Measurements from ENCODE around the gene NSUN7. TPM values are rescaled to one million over a fixed set of nuclear protein-coding genes. Genes with fewer than 3 reads are reported as not detected.
"Not testable (repeated sequence)": the region's sequence is repeated elsewhere in the genome, so short reads cannot be mapped to it uniquely, and the experiment has no call there.

Gene NSUN7
- 1 to 10 TPM in 6 of 10 donors, under 1 TPM in 4; 0.52 to 2.0 (median 1.2) TPM for polyA plus RNA-seq (ENCODE audit: insufficient read length in 10 of 10)
- long read RNA-seq, donor 1: 0 reads
- long read RNA-seq, donor 2: 0 reads
- long read RNA-seq, donor 3: 0 reads
- long read RNA-seq, donor 4, partial matches to known transcripts: 0 of 1 reads
- long read RNA-seq, donor 4, other reads (novel, unspliced or antisense): 0 of 1 reads
- long read RNA-seq, donor 5: 0 reads
- long read RNA-seq, donor 6: 0 reads
- long read RNA-seq, donor 7: 0 reads
- long read RNA-seq, donor 8: 0 reads
- long read RNA-seq, donor 9: 0 reads

- peak; percentile 11 to 80 (median 39) for DNase-seq
These were observed at the start of gene NSUN7 for GRCh38 chr4:40749717-40750460. TSS of gene NSUN7 (plus strand) at chr4:40749955. CDS start at chr4:40750694, 739 bp downstream.

GRCh38 chr4:40702137-40702799 is 47.5 kb upstream of the NSUN7 start:
- no peak for DNase-seq

GRCh38 chr4:40702800-40703151 is 47.0 kb upstream of the NSUN7 start:
- no peak for DNase-seq

- no peak for DNase-seq
These were observed 45.7 kb upstream of the NSUN7 start for GRCh38 chr4:40704073-40704472.

GRCh38 chr4:40710484-40711254 is 39.1 kb upstream of the NSUN7 start:
- DNase-seq: peak in 1 of 3 donors; percentile 40

GRCh38 chr4:40713001-40713400 is 36.8 kb upstream of the NSUN7 start:
- not testable (repeated sequence) for DNase-seq

GRCh38 chr4:40713798-40714197 is 36.0 kb upstream of the NSUN7 start:
- DNase-seq: no peak

GRCh38 chr4:40718586-40718985 is 31.2 kb upstream of the NSUN7 start:
- DNase-seq: no peak

GRCh38 chr4:40719008-40719623 is 30.6 kb upstream of the NSUN7 start:
- peak in 1 of 3 donors; percentile 36 for DNase-seq

GRCh38 chr4:40720351-40720750 is 29.4 kb upstream of the NSUN7 start:
- DNase-seq: no peak

- DNase-seq: no peak
These were observed 28.8 kb upstream of the NSUN7 start for GRCh38 chr4:40720916-40721315.

- DNase-seq: no peak
These were observed 28.0 kb upstream of the NSUN7 start for GRCh38 chr4:40721730-40722171.

- DNase-seq: peak in 1 of 3 donors; percentile 31
These were observed 27.1 kb upstream of the NSUN7 start for GRCh38 chr4:40722576-40723161.

GRCh38 chr4:40723728-40724127 is 26.0 kb upstream of the NSUN7 start:
- DNase-seq: peak in 1 of 3 donors; percentile 6

- no peak for DNase-seq
These were observed 21.4 kb upstream of the NSUN7 start for GRCh38 chr4:40728333-40728732.

GRCh38 chr4:40729555-40729954 is 20.2 kb upstream of the NSUN7 start:
- DNase-seq: no peak

GRCh38 chr4:40730091-40730679 is 19.6 kb upstream of the NSUN7 start:
- DNase-seq: no peak

GRCh38 chr4:40731361-40731760 is 18.4 kb upstream of the NSUN7 start:
- DNase-seq: no peak

- DNase-seq: peak in 2 of 3 donors; percentile 18 to 53
These were observed 17.9 kb upstream of the NSUN7 start for GRCh38 chr4:40731792-40732245.

GRCh38 chr4:40733752-40734151 is 16.0 kb upstream of the NSUN7 start:
- no peak for DNase-seq
